H1 (cell line): Measurements from ENCODE around the gene LRRC28. TPM values are rescaled to one million over a fixed set of nuclear protein-coding genes. Genes with fewer than 3 reads are reported as not detected.

Experiments
- ASH2L ChIP-seq: fragments of 200-600, 300-600 bp; sonication (generic); IDR thresholded peaks from one replicate; pipeline ENCODE4 v1.7.1; 2017; ENCODE audit warnings: low read length
- ATF2 ChIP-seq: IDR thresholded peaks from 2 replicates; pipeline ENCODE4 v1.6.1; 2012; ENCODE audit warnings: low read length, inconsistent platforms
- CHD7 ChIP-seq: fragments of 300-600 bp; sonication (generic); IDR thresholded peaks from 2 replicates; pipeline ENCODE4 v1.7.1; 2012; ENCODE audit warnings: low read length, moderate library complexity, mild to moderate bottlenecking, inconsistent platforms; ENCODE audit not compliant: insufficient replicate concordance
- POLR2AphosphoS5 ChIP-seq: IDR thresholded peaks from 2 replicates; pipeline ENCODE4 v1.6.1; 2011; ENCODE audit warnings: low read depth, low read length
- SIX5 ChIP-seq: IDR thresholded peaks from 2 replicates; pipeline ENCODE4 v1.6.1; 2011; ENCODE audit warnings: mild to moderate bottlenecking, low read depth, low read length
- TEAD4 ChIP-seq: IDR thresholded peaks from 2 replicates; pipeline ENCODE4 v1.6.1; 2012; ENCODE audit warnings: low read depth, low read length, inconsistent platforms, mixed read lengths
- polyA plus RNA-seq, 7 experiments: library from polyadenylated mRNA; depleted of rRNA in 3 of 7; stranded (reverse) in 5 of 7; unstranded in 2 of 7; fragments of >200 nt in 5 of 7; fragments of 200-250 nt in 2 of 7; gene quantifications; 1 replicate in 5 of 7; 2 replicates in 1 of 7; 4 replicates in 1 of 7; pipeline versions ENCODE4 v1.2.1 to v1.2.3, GENCODE V29; 2011 to 2013; ENCODE audit warnings: missing spikeins in 2 of 7, mixed read lengths in 2 of 7
- total RNA-seq: library from RNA; stranded (reverse); fragmentation: NEBNext Ultra II Directional; extraction: Animal tissue kit (Norgen Biotek cat#: 25700); gene quantifications from 2 replicates; pipeline ENCODE4 v1.2.1, GENCODE V29; 2021

LRRC28 gene
- total and polyA plus RNA-seq, 2 of the 8 experiments (the other 6 are each of a cell fraction or from before 2014, with no cell fraction given): 20.2 to 23.3 TPM

- TF ChIP-seq CHD7 (no peak), TEAD4 (no peak), POLR2AphosphoS5 (no peak), ATF2 (no peak), SIX5 (no peak), ASH2L (no peak)
- TF ChIP-seq, all 59 proteins: peak for 0
Measured at GRCh38 chr15:99282586-99282985, 31.3 kb downstream of the LRRC28 start (continued).
